Measurements from ENCODE around the gene EYS. TPM values are rescaled to one million over a fixed set of nuclear protein-coding genes. Genes with fewer than 3 reads are reported as not detected.

EYS gene
- polyA plus RNA-seq, 1 of the 3 experiments (the other 2 are of a cell fraction), result 0.05 TPM

DNA sequence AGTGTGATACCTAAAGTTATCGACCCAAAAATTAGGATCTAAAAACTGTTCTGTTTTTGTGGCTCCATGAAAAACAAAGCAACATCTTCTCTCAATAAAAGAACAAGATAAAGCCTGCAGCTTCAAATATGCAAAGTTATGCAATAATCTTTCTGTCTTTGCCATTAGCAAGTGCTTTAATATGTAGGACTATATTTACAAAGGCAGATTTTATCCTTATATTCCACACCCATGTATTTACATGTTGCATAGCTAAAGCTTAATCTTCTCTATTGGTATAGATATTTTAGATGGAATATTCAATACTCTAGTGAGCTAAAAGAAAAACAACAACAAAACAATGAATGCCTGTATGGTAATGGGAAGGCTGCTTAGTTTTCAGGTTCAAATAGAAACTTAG, 1443.2 kb downstream of the EYS start:
- WGBS (ENCODE audit: low lambda C conversion rate), result 63% methylated on average over 1 of the region's 1 CpG
- no peak overlapping the region for H3K4me3 ChIP-seq (ENCODE audit: low read depth in 2 of 2, low read length in 1 of 2)
- no peaks in the 10 kb centered on the region for H3K4me1 ChIP-seq (ENCODE audit: control insufficient read depth in 1 of 2, insufficient read depth in 2 of 2, low read depth in 1 of 2, low read length in 1 of 2)
- no peaks in the 10 kb centered on the region for H3K36me3 ChIP-seq (replicated peaks in 1 of 2; ENCODE audit: control insufficient read depth in 1 of 2, insufficient read depth in 2 of 2, low read length in 1 of 2)
- no peaks in the 10 kb centered on the region for H3K27me3 ChIP-seq (ENCODE audit: insufficient read depth)
- H3K9me3 ChIP-seq, result no peaks in the 10 kb centered on the region
- DNase-seq, result no peak
- H3K9me2 ChIP-seq, result no peaks in the 10 kb centered on the region
- TF ChIP-seq MXI1 (IDR thresholded peaks at IDR 0.05; ENCODE audit: low read depth, low read length) (no peak), RXRA (IDR thresholded peaks at IDR 0.05; ENCODE audit: borderline replicate concordance, low read depth) (no peak), GATA2 (CRISPR knock-in tag; IDR thresholded peaks at IDR 0.05) (no peak), RFX5 (IDR thresholded peaks at IDR 0.05; ENCODE audit: low read length) (no peak), MEF2A (IDR thresholded peaks at IDR 0.05; ENCODE audit: borderline replicate concordance, low read depth) (no peak), POLR2AphosphoS5 (IDR thresholded peaks at IDR 0.05; ENCODE audit: low read depth, low read length) (no peak), SMC3 (IDR thresholded peaks at IDR 0.05; ENCODE audit: low read depth, low read length) (no peak), TAF1 (IDR thresholded peaks at IDR 0.05; ENCODE audit: borderline replicate concordance, low read depth, low read length) (no peak), YY1 (IDR thresholded peaks at IDR 0.05; ENCODE audit: low read depth) (no peak), NFIC (IDR thresholded peaks at IDR 0.05; ENCODE audit: borderline replicate concordance) (no peak), EZH2phosphoT487 (IDR thresholded peaks at IDR 0.05; ENCODE audit: borderline replicate concordance, low read depth) (no peak), EP300 (IDR thresholded peaks at IDR 0.05; ENCODE audit: borderline replicate concordance in 1 of 2, low read depth in 1 of 2, low read length in 1 of 2) (no peak)
- TF ChIP-seq, protein P1, sequence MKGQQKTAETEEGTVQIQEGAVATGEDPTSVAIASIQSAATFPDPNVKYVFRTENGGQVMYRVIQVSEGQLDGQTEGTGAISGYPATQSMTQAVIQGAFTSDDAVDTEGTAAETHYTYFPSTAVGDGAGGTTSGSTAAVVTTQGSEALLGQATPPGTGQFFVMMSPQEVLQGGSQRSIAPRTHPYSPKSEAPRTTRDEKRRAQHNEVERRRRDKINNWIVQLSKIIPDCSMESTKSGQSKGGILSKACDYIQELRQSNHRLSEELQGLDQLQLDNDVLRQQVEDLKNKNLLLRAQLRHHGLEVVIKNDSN (IDR thresholded peaks at IDR 0.05; ENCODE audit: borderline replicate concordance, low read depth), result no peak
- TF ChIP-seq, protein P2, sequence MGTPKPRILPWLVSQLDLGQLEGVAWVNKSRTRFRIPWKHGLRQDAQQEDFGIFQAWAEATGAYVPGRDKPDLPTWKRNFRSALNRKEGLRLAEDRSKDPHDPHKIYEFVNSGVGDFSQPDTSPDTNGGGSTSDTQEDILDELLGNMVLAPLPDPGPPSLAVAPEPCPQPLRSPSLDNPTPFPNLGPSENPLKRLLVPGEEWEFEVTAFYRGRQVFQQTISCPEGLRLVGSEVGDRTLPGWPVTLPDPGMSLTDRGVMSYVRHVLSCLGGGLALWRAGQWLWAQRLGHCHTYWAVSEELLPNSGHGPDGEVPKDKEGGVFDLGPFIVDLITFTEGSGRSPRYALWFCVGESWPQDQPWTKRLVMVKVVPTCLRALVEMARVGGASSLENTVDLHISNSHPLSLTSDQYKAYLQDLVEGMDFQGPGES (IDR thresholded peaks at IDR 0.05; ENCODE audit: low read depth, low read length), result no peak
- TF ChIP-seq, protein P3, sequence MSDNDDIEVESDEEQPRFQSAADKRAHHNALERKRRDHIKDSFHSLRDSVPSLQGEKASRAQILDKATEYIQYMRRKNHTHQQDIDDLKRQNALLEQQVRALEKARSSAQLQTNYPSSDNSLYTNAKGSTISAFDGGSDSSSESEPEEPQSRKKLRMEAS (IDR thresholded peaks at IDR 0.05; ENCODE audit: low read depth), result no peak
- TF ChIP-seq, protein P4, sequence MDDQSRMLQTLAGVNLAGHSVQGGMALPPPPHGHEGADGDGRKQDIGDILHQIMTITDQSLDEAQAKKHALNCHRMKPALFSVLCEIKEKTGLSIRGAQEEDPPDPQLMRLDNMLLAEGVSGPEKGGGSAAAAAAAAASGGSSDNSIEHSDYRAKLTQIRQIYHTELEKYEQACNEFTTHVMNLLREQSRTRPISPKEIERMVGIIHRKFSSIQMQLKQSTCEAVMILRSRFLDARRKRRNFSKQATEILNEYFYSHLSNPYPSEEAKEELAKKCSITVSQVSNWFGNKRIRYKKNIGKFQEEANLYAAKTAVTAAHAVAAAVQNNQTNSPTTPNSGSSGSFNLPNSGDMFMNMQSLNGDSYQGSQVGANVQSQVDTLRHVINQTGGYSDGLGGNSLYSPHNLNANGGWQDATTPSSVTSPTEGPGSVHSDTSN (IDR thresholded peaks at IDR 0.05), result no peak
- TF ChIP-seq, protein P5, sequence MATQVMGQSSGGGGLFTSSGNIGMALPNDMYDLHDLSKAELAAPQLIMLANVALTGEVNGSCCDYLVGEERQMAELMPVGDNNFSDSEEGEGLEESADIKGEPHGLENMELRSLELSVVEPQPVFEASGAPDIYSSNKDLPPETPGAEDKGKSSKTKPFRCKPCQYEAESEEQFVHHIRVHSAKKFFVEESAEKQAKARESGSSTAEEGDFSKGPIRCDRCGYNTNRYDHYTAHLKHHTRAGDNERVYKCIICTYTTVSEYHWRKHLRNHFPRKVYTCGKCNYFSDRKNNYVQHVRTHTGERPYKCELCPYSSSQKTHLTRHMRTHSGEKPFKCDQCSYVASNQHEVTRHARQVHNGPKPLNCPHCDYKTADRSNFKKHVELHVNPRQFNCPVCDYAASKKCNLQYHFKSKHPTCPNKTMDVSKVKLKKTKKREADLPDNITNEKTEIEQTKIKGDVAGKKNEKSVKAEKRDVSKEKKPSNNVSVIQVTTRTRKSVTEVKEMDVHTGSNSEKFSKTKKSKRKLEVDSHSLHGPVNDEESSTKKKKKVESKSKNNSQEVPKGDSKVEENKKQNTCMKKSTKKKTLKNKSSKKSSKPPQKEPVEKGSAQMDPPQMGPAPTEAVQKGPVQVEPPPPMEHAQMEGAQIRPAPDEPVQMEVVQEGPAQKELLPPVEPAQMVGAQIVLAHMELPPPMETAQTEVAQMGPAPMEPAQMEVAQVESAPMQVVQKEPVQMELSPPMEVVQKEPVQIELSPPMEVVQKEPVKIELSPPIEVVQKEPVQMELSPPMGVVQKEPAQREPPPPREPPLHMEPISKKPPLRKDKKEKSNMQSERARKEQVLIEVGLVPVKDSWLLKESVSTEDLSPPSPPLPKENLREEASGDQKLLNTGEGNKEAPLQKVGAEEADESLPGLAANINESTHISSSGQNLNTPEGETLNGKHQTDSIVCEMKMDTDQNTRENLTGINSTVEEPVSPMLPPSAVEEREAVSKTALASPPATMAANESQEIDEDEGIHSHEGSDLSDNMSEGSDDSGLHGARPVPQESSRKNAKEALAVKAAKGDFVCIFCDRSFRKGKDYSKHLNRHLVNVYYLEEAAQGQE (IDR thresholded peaks at IDR 0.05; ENCODE audit: low read depth, low read length), result no peak
- POLR2A ChIA-PET, result interaction anchor here (0.6 kb wide), 1 partner anchor 289 kb away, joined by 3 read pairs; no protein-coding TSS in a partner anchor
- no peaks in the 10 kb centered on the region for H3F3A ChIP-seq (replicated peaks; ENCODE audit: insufficient read depth)
- no peak overlapping the region for H3K27ac ChIP-seq (ENCODE audit: low read depth in 2 of 2, low read length in 1 of 2)
- H4K20me1 ChIP-seq (ENCODE audit: insufficient read depth), result no peaks in the 10 kb centered on the region
- H2AFZ ChIP-seq (ENCODE audit: low read depth), result no peak overlapping the region
- CTCF ChIA-PET, result interaction anchor here (1.8 kb wide), 1 partner anchor 10 kb away, joined by 4 read pairs; no protein-coding TSS in a partner anchor
- H3K79me2 ChIP-seq (ENCODE audit: insufficient read depth), result no peaks in the 10 kb centered on the region
- no peak overlapping the region for H3K9ac ChIP-seq
- H3K4me2 ChIP-seq, result no peak overlapping the region

All from SK-N-SH (cell line).